GM19397 (cell line): ENCODE data around the gene LIPJ.

Experiments
- ATAC-seq: cut with Tn5 transposase; IDR thresholded peaks from one replicate; pipeline ENCODE4 v1.9.1; 2021; ENCODE audit warnings: mild to moderate bottlenecking, moderate library complexity; ENCODE audit not compliant: unreplicated experiment

Gene LIPJ

DNA sequence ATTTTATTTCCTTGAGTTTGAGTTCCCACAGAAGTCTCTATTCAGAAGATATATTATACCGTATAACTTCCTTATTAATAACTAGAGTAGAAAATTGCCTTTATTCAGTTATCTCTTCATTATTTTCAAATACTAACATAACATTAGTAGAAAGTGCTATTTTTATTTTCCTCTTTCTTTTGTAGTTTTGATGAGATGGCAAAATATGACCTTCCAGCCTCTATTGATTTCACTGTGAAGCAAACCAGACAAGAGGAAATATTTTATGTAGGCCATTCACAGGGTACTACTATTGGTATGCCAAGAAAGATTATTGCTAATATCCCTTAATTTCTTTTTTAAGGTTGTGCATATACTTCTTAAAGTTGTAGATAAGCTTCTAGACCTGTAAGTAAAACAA, 7.9 kb downstream of the LIPJ start:
- ATAC-seq, result no peak

GRCh38 chr10:88598055-88598454, 11.5 kb downstream of the LIPJ start:
- ATAC-seq, result peak; percentile 87

DNA sequence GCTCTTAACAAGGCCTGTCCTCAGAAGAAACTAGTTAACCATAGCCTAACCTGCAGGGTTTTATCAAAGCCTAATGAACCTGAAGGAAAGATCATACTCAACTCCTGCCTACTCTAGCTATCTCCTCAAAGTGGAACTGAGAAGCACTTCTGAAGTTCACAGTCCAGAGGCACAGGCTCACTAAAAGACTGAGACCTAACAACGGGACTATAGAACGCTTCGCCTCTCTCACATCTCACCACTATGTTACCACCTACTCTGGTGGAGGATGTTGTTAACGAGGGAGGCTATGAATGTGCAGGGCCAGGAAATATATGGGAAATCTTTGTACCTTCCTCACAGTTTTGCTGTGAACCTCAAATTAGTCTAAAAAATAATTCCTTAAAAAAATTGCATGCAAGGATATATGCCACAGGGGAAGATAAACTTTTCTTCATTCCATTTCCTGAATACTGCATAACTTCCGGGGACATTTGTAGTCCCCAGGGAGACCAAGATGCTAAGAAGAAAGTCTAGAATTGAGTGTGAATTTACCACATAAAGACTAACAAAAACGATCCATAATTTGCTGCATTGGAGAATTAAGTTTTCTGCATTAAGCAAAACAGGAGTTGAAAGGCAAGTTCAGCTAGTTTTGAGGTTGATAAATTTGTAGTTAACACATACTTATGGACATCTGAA, 21.6 kb downstream of the LIPJ start:
- ATAC-seq, result no peak

DNA sequence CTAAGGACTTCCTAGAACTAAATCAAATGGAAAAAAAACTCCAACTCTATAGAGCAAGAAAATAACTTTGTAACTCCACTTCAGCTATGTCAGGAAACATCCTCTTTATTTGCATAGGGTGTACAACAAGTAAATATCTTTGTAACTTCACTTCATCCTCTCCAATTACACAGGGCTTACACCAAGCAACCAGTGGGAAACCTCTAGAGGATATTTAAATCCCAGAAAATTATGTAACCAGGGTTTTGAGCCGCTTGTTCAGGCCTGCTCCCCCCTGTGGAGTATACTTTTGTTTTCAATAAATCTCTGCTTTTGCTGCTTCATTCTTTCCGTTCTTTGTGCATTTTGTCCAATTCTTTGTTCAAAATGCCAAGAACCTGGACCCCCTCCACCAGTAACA, 22.2 kb downstream of the LIPJ start:
- ATAC-seq, result no peak

GRCh38 chr10:88616250-88616977, 29.9 kb downstream of the LIPJ start:
- ATAC-seq, result no peak

GRCh38 chr10:88617772-88618300, 31.3 kb downstream of the LIPJ start:
- ATAC-seq, result no peak

DNA sequence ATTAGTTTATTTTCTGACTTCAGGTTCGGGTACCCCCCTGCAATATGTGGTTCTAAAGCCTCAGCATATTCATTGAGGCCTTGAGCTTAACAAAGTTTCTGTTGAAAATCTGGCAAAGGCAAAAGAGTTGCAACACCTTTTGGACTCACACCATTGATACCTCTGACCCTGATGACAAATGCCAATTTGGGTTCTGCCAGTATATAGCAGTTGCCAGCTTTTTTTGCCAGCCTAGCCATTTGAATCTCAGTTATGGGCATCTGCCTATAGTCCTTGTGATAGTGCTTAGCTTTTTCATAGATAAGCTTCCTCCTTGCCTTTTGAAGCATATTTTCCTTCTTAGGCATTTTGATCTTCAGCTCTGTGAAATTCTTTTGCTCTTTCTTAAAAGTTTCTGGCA, 31.9 kb downstream of the LIPJ start:
- ATAC-seq, result no peak

DNA sequence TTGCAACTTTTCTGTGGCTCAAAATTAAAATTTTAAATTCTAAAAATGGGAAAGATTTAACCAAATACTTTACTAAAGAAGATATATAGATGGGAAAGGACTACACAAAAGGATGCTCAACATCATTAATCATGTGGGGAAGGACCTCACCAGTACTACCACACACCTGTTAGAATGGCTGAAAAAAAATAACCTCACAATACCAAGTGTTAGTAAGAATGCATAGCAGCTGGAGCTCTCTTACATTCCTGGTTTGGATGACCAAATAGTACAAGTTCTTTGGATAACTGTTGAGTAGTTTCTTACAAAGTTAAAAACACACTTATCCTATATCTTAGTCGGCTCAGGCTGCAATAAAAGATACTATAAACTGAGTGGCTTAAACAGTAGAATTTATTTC, 33.9 kb downstream of the LIPJ start:
- ATAC-seq, result no peak

- ATAC-seq, result no peak
These were observed 37.3 kb downstream of the LIPJ start for GRCh38 chr10:88623835-88624234.

GRCh38 chr10:88624840-88625239, 38.3 kb downstream of the LIPJ start:
- no peak for ATAC-seq

GRCh38 chr10:88640186-88640585, 53.6 kb downstream of the LIPJ start:
- ATAC-seq, result no peak

DNA sequence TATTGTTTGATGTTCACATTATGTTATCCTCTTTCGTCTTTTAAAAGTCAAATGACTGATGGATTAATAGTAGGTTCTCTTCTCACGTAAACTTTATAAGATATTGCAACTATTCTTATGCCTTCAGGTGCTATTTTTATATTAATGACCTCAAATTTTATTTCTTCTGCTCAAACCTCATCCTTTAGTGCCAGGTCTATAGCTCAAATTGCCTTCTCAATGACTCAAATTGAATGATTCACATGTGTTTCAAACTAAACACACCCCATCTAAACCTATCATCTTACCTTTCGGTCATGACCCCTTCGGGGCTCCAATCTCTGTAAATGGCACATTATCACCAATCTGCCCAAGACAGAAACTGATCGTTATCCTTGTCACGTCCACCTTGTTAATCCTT, 55.6 kb downstream of the LIPJ start:
- ATAC-seq, result no peak

- ATAC-seq, result no peak
These were observed 56.4 kb downstream of the LIPJ start for GRCh38 chr10:88642963-88643362.

GRCh38 chr10:88647061-88647615, 60.6 kb downstream of the LIPJ start:
- ATAC-seq, result no peak

- no peak for ATAC-seq
These were observed 64.6 kb downstream of the LIPJ start for GRCh38 chr10:88651101-88651551.

DNA sequence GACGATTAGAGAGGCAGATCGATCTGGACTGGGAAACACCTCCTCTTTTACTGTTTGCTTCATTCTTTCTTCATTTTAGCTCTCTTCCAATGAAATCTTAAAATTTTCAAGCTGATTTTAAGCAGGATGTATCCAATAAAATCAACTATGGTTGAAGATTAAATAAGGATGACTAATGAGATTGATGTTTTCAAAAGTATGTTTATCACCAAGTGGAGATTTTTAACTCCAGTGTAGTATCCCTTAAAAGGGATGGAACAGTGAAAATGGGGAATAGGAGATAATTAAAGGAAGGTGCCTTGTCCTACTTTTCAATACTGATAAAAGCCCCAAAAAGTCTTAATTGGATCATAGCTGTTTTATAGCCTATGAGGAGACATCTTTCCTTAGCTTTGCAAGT, 66.1 kb downstream of the LIPJ start:
- ATAC-seq, result no peak
